Measurements from ENCODE around the gene GOLGA3.

- TF ChIP-seq, protein P1, sequence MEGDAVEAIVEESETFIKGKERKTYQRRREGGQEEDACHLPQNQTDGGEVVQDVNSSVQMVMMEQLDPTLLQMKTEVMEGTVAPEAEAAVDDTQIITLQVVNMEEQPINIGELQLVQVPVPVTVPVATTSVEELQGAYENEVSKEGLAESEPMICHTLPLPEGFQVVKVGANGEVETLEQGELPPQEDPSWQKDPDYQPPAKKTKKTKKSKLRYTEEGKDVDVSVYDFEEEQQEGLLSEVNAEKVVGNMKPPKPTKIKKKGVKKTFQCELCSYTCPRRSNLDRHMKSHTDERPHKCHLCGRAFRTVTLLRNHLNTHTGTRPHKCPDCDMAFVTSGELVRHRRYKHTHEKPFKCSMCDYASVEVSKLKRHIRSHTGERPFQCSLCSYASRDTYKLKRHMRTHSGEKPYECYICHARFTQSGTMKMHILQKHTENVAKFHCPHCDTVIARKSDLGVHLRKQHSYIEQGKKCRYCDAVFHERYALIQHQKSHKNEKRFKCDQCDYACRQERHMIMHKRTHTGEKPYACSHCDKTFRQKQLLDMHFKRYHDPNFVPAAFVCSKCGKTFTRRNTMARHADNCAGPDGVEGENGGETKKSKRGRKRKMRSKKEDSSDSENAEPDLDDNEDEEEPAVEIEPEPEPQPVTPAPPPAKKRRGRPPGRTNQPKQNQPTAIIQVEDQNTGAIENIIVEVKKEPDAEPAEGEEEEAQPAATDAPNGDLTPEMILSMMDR (optimal IDR thresholded peaks at IDR 0.05 in 1 of 3, IDR thresholded peaks at IDR 0.05 in 1 of 3, conservative IDR thresholded peaks at IDR 0.05 in 1 of 3; ENCODE audit: extremely low read depth in 1 of 3, insufficient read depth in 2 of 3, low read length in 3 of 3) = no peak
- no peak for TF ChIP-seq EZH2 (IDR thresholded peaks at IDR 0.05; ENCODE audit: low read length)
Observed at GRCh38 chr12:132743831-132744230, 84.8 kb downstream of the GOLGA3 start.

Measured in keratinocyte (primary cell).